Iris pigment epithelial cell (primary cell): Measurements from ENCODE around the gene TRPM5.

Experiments
- DNase-seq: peaks from one replicate; pipeline ENCODE4 v3.0.0-alpha.2; 2011; ENCODE audit warnings: low read depth

Gene TRPM5

GRCh38 chr11:2470495-2470894 is 26.2 kb upstream of the TRPM5 start:
- no peak for DNase-seq

GRCh38 chr11:2468363-2469235 is 24.3 kb upstream of the TRPM5 start:
- DNase-seq, result no peak

DNA sequence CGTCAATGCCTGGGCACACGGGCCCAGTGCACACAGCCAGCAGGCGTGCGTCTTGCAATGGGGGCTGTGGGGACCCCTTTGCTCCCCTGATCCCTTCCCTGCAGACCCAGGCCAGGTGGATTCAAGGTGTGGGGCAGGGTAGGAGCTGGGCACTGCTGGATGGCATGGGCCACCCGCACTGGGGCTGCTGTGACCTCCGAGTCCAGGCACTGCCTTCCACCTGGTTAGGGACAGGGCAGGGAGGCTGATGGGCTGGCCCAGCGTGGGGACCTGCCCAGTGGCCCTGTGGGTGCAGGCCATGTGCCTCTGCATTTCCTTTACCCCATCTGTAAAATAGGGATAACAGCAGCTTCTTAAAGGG is 23.4 kb upstream of the TRPM5 start:
- no peak for DNase-seq

GRCh38 chr11:2466869-2467694 is 22.8 kb upstream of the TRPM5 start:
- DNase-seq, result no peak

DNA sequence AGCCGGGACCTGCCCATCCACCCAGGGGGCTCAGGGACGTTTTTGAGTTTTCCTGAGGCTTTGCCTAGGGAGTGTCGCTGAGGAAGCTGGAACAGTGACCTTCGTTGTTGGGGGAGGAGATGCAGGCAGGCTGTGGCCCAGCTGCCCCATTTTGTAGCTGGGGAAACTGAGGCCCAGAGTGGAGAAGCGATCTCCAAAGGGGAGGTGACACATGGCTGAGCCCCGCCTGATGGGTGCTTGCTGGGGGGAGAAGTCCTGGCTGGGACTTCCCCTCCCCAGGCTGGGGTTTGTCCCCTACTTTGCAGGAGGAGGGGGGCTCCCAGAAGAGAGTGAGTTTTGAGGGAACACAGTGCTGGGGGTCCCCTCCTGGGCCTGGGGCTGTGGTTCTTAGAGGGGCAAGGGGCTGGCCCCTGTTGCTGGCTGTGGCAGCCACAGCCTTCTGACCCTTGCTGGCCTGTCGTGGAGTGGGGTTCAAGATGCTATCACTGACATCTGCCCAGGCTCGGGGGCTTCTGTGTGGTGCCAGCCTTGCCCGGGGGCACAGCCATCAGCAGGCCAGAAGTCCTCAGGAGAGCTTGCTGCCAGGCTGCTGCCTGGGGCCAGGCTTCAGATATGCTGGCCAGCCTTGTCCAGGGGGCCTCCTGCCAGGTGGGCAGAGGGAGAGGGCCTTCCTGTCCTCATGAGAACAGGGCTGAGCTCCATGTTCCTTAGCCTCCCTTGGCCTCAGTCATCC is 21.9 kb upstream of the TRPM5 start:
- no peak for DNase-seq

- DNase-seq, result no peak
Observed at GRCh38 chr11:2465202-2466068, 21.1 kb upstream of the TRPM5 start.

DNA sequence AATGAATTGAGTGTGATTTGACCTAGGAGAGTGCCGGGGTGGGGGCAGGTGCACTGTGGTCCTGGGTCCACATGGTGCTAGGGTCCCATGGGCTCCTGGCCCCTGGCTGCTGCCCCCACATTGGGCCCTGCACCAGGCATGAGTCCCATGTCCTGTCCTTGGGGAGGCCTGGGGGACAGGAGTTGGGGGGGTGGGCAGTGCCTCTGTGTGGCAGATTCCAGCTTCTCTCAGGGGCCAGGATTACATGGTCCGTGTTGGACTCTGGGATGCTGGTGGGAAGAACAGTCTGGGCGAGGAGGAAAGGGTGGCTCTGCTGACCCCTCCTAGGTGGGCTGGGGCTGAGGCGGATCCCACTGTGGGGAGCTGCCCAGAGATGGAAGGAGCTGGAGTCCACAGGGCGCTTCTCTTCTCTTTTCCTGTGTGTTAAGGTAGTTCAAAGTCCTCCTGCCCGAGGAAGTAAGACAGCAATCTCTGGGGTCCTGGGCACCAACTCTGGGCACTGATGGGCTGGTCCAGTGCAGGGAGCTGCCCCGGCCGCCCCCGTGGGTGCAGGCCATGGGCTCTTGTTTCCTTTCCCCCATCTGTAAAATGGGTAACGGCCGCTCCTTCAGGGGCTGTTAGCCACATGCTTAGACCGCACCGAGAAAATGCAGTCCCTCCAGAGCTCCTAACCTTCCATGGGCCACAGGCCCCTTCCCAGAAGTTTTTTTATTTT is 20.3 kb upstream of the TRPM5 start:
- DNase-seq, result no peak

- DNase-seq, result no peak
Observed at GRCh38 chr11:2463766-2464277, 19.5 kb upstream of the TRPM5 start.

DNA sequence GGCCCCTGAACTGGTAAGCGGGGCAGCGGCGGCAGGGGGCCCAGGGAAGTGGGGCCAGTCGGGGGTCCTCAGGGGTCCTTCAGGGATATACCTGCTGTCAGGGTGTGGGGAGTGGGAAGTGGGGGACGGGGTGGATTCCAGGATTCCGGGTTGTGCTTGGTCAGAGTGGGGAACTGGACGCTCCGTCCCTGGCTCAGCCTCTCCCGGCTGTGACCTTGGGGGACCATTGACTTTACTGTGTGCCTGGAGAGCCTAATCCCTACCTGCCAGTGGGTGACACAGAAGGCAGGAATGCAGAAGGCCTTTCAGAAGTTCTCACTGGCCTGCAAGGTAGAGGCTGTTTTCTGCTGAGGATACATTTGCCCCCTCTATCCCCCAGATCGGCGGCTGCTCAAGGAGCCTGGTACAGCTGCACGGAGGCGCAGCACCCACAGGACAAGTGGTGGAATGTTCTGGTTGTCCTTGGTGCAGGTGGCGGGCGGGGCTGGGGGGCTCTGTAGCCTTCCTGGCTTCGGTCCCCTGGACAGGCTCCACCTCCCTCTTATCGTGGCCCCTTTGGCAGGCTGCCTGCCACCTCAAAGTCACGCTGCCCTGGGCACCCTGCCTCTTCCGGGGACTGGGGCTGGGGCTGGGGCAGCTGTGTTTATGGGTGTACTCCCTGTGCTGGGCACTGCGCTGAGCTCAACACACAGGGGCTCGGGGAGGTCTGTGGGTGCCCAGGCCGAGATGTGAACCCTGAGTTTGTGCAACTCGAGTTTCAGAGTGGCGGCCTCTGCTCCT is 18.9 kb upstream of the TRPM5 start:
- DNase-seq, result no peak

DNA sequence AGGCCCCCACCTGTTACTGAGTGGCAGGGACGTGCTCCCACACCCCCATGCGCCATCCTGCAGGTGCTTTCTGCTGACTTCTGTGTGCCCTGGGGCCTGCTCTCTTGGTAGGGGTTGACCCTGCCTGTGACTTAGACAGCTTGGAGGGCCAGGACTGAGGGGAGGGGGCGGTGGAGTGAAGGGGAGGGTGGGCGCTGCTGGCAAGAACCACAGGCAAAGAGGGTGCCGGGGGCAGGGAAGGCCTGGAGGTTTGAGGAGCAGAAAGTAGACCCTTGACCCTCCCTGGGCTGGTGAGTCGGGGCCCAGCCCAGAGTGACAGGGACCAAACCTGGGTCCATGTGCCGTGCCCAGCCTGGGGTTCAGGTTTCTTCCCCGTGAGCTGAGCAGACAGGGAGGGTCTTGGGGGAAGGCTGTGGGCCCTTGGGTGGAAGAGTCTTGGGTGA is 18.2 kb upstream of the TRPM5 start:
- no peak for DNase-seq

GRCh38 chr11:2461956-2462542 is 17.7 kb upstream of the TRPM5 start:
- DNase-seq, result no peak

- no peak for DNase-seq
Observed at GRCh38 chr11:2461253-2461955, 17.1 kb upstream of the TRPM5 start.

DNA sequence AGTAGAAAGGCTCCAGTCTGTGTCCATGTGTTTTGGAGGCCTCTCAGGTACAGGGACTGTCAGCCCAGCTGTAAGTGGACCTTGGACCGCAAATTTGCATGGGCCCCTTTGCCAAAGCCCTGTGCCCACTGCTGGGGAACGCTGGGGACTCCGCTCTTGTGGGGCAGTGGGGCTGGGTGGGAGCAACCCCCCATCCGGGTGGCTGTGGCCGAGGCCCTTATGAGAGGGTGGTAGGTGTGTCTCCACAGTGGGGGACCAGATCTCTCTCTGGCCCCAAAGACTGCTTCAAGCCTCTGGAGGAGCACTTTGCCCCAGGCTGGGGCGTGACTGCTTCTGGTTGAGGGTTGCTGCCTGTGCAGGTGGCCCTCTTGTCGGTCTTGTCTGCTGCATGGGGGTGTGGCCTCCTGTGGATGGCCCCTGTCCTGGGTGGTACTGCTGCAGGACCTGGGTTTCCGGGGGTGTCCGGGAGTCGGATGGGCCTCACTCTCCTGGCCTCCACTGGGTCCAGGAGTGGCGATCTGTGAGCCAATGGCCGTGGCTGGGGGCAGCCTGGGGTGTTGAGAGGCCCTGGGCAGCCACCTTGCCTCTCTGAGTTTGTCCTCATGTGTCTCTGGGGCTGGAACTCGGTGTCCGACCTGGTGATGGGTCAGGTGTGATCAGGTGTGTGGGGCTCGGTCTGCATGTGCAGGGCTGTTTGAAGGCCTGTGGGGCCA is 16.4 kb upstream of the TRPM5 start:
- no peak for DNase-seq

- DNase-seq, result no peak
Observed at GRCh38 chr11:2459796-2460531, 15.7 kb upstream of the TRPM5 start.

DNA sequence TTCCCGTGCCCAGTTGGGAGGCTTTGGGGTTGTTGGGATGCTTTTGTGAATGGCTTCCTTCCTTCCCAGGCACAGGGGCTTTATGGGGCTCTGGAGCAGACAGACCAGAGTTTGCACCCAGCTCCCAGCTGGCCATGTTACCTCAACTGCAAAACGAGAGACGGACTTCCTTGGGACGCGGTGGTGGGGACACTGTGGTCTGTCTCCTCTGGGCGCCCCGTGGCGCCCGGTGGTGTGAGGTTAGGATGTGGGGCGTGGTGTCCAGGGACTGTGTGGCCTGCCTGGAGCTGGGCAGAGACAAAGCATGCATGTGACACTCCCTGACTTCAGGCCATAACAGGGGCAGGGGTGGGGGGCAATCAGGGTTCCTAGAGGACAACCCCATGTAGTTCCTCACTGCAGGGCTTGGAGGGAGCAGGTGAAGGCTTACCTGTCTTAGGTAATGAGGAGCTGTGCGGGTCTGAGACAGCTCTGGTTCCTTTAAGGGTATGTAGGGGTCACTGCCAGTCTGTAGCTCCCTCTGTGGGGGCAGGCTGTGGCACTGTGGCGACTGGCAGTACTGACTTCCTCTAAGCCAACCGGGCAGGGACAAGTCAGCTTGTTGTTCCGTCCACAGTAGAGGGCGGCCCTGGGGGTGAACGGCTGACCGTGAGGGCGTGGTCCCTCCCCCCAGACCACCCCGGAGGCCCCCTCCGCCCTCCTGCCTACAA is 14.9 kb upstream of the TRPM5 start:
- DNase-seq, result no peak

DNA sequence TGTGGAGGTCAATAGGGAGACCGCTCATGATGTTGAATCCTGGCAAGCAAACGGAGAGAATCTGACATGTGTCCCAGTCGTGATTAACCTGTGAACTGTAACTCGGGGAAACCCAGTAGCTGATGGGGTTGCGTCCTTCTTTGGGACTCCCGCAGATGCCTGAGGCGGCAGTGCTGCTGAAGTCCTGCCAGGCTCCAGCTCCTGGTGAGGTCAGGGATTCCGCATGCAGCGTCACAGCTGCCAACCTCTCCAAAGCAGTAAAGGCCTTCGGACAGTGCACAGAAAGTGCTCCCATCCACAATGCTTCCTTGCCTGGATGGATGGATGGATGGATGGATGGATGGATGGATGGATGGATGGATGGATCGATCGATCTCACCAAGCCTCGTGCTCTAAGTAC is 14.0 kb upstream of the TRPM5 start:
- DNase-seq, result no peak

- DNase-seq, result no peak
Observed at GRCh38 chr11:2453436-2453835, 9.1 kb upstream of the TRPM5 start.
